ENCODE data around the gene GMPPB.

- no peak for TF ChIP-seq POLR2AphosphoS5 (IDR thresholded peaks at IDR 0.05; ENCODE audit: low read depth)
- TF ChIP-seq, protein P1, sequence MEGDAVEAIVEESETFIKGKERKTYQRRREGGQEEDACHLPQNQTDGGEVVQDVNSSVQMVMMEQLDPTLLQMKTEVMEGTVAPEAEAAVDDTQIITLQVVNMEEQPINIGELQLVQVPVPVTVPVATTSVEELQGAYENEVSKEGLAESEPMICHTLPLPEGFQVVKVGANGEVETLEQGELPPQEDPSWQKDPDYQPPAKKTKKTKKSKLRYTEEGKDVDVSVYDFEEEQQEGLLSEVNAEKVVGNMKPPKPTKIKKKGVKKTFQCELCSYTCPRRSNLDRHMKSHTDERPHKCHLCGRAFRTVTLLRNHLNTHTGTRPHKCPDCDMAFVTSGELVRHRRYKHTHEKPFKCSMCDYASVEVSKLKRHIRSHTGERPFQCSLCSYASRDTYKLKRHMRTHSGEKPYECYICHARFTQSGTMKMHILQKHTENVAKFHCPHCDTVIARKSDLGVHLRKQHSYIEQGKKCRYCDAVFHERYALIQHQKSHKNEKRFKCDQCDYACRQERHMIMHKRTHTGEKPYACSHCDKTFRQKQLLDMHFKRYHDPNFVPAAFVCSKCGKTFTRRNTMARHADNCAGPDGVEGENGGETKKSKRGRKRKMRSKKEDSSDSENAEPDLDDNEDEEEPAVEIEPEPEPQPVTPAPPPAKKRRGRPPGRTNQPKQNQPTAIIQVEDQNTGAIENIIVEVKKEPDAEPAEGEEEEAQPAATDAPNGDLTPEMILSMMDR (IDR thresholded peaks at IDR 0.05; ENCODE audit: insufficient read depth, low read length) = no peak
These were observed 7.0 kb downstream of the GMPPB start for GRCh38 chr3:49716691-49717210.
